OCI-LY7 (cell line): ENCODE data around the gene CPLANE1.

Experiments
- EZH2phosphoT487 ChIP-seq: fragments of 200-600 bp; sonication (generic); IDR thresholded peaks from 2 replicates; pipeline ENCODE4 v1.6.1; 2018; ENCODE audit warnings: low read depth, borderline replicate concordance, mild to moderate bottlenecking, mixed run types, antibody characterized with exemption, low read length, moderate library complexity, mixed read lengths
- TF ChIP-seq, protein P1 (sequence below): fragments of 200-600 bp; sonication (generic); conservative IDR thresholded peaks from 2 replicates; pipeline ENCODE4 v1.5.1; 2014; ENCODE audit warnings: mild to moderate bottlenecking, antibody characterized with exemption, low read length, moderate library complexity, mixed read lengths

DNA sequence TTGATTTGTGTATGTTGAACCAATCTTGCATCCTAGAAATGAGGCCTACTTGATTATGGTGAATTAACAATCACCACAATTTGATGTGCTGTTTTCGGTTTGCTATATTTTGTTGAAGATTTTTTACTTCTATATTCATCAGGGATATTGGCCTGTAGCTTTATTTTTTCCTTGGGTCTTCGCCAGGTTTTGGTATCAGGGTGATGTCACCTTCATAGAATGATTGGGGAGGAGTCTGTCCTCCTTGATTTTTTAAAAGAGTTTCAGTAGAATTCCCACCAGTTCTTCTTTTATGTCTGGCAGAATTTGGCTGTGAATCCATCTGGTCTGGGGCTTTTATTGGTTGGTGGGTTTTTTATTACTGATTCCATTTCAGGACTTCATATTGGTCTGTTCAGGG is 115.2 kb downstream of the CPLANE1 start:
- TF ChIP-seq, protein P1, sequence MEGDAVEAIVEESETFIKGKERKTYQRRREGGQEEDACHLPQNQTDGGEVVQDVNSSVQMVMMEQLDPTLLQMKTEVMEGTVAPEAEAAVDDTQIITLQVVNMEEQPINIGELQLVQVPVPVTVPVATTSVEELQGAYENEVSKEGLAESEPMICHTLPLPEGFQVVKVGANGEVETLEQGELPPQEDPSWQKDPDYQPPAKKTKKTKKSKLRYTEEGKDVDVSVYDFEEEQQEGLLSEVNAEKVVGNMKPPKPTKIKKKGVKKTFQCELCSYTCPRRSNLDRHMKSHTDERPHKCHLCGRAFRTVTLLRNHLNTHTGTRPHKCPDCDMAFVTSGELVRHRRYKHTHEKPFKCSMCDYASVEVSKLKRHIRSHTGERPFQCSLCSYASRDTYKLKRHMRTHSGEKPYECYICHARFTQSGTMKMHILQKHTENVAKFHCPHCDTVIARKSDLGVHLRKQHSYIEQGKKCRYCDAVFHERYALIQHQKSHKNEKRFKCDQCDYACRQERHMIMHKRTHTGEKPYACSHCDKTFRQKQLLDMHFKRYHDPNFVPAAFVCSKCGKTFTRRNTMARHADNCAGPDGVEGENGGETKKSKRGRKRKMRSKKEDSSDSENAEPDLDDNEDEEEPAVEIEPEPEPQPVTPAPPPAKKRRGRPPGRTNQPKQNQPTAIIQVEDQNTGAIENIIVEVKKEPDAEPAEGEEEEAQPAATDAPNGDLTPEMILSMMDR: no peak
- TF ChIP-seq EZH2phosphoT487: no peak
